OCI-LY7 (cell line): ENCODE measurements around the gene MAGI1.

Experiments used
- EZH2phosphoT487 ChIP-seq: fragments of 200-600 bp; sonication (generic); IDR thresholded peaks from 2 replicates; pipeline ENCODE4 v1.6.1; 2018; ENCODE audit warnings: low read depth, borderline replicate concordance, mild to moderate bottlenecking, mixed run types, antibody characterized with exemption, low read length, moderate library complexity, mixed read lengths
- TF ChIP-seq, protein P1 (sequence below): fragments of 200-600 bp; sonication (generic); conservative IDR thresholded peaks from 2 replicates; pipeline ENCODE4 v1.5.1; 2014; ENCODE audit warnings: mild to moderate bottlenecking, antibody characterized with exemption, low read length, moderate library complexity, mixed read lengths

DNA sequence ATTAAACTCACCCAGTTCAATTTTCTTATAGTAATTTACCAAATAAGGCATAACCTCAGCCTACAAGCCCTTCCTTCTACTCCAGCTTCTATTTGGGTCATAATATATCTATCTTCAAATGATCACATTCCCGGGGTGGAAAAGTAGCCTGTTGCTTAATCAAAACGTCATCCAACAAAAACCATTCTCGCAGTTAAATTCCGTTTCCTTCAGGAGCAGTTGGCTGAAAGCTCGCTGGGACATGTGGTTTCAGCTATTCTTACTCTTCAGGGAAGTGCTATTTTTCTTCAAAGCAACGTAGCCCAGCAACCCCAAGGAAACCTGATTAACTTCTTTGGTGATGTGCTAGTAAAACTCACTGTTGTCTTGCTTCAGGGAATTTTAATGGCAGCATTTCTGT lies 59.6 kb downstream of the MAGI1 start:
- TF ChIP-seq, protein P1, sequence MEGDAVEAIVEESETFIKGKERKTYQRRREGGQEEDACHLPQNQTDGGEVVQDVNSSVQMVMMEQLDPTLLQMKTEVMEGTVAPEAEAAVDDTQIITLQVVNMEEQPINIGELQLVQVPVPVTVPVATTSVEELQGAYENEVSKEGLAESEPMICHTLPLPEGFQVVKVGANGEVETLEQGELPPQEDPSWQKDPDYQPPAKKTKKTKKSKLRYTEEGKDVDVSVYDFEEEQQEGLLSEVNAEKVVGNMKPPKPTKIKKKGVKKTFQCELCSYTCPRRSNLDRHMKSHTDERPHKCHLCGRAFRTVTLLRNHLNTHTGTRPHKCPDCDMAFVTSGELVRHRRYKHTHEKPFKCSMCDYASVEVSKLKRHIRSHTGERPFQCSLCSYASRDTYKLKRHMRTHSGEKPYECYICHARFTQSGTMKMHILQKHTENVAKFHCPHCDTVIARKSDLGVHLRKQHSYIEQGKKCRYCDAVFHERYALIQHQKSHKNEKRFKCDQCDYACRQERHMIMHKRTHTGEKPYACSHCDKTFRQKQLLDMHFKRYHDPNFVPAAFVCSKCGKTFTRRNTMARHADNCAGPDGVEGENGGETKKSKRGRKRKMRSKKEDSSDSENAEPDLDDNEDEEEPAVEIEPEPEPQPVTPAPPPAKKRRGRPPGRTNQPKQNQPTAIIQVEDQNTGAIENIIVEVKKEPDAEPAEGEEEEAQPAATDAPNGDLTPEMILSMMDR: no peak
- no peak for TF ChIP-seq EZH2phosphoT487
